Trophoblast cell (in vitro differentiated cells and primary cell): ENCODE results near the gene ZFP62.

Experiments used
- DNase-seq, 2 donors: peaks; one replicate each; pipeline ENCODE4 v3.0.0-alpha.2; 2016
- H2AFZ ChIP-seq: 2 replicates; pipeline ENCODE4 v1.6.1; 2013; ENCODE audit warnings: low read length, moderate library complexity, mild to moderate bottlenecking; ENCODE audit not compliant: insufficient read depth, poor library complexity
- H2AK5ac ChIP-seq: 2 replicates; pipeline ENCODE4 v1.6.1; 2013; ENCODE audit warnings: mild to moderate bottlenecking, low read length
- H2BK120ac ChIP-seq: 2 replicates; pipeline ENCODE4 v1.6.1; 2013; ENCODE audit warnings: low read length, mild to moderate bottlenecking, moderate library complexity; ENCODE audit not compliant: insufficient read depth, poor library complexity
- H2BK12ac ChIP-seq: 2 replicates; pipeline ENCODE4 v1.6.1; 2013; ENCODE audit warnings: mild to moderate bottlenecking, low read length, moderate library complexity
- H2BK5ac ChIP-seq: 2 replicates; pipeline ENCODE4 v1.6.1; 2013; ENCODE audit warnings: low read length, low read depth, moderate library complexity, mild to moderate bottlenecking; ENCODE audit not compliant: poor library complexity
- H3K14ac ChIP-seq: 2 replicates; pipeline ENCODE4 v1.6.1; 2013; ENCODE audit warnings: mild to moderate bottlenecking, low read length
- H3K18ac ChIP-seq: 2 replicates; pipeline ENCODE4 v1.6.1; 2013; ENCODE audit warnings: mild to moderate bottlenecking, low read length
- H3K23ac ChIP-seq: 2 replicates; pipeline ENCODE4 v1.6.1; 2013; ENCODE audit warnings: low read length
- H3K27ac ChIP-seq: 2 replicates; pipeline ENCODE4 v1.5.1; 2013; ENCODE audit warnings: low read depth, mild to moderate bottlenecking, inconsistent platforms, low read length, moderate library complexity
- H3K27me3 ChIP-seq: 2 replicates; pipeline ENCODE4 v1.6.1; 2013; ENCODE audit warnings: inconsistent platforms, mild to moderate bottlenecking, low read length, moderate library complexity; ENCODE audit not compliant: insufficient read depth
- H3K36me3 ChIP-seq, 2 experiments: 1 replicate in 1 of 2; 2 replicates in 1 of 2; pipeline ENCODE4 v1.6.1; 2013; ENCODE audit warnings: low read length in 2 of 2, mild to moderate bottlenecking in 2 of 2, moderate library complexity in 1 of 2; ENCODE audit not compliant: insufficient read depth in 2 of 2, control insufficient read depth in 1 of 2
- H3K4ac ChIP-seq: 2 replicates; pipeline ENCODE4 v1.6.1; 2013; ENCODE audit warnings: low read depth, mild to moderate bottlenecking, low read length, moderate library complexity
- H3K4me1 ChIP-seq, 2 experiments: 1 replicate in 1 of 2; 2 replicates in 1 of 2; pipeline ENCODE4 v1.6.1; 2013; ENCODE audit warnings: low read length in 2 of 2, mild to moderate bottlenecking in 2 of 2, moderate library complexity in 1 of 2; ENCODE audit not compliant: insufficient read depth in 2 of 2, control insufficient read depth in 1 of 2
- H3K4me2 ChIP-seq: 2 replicates; pipeline ENCODE4 v1.6.1; 2013; ENCODE audit warnings: inconsistent platforms, mild to moderate bottlenecking, low read length, moderate library complexity
- H3K4me3 ChIP-seq: 2 replicates; pipeline ENCODE4 v1.5.1; 2013; ENCODE audit warnings: mild to moderate bottlenecking, low read depth, low read length, inconsistent platforms
- H3K79me1 ChIP-seq: one replicate; pipeline ENCODE4 v1.6.1; 2013; ENCODE audit warnings: low read length
- H3K79me2 ChIP-seq: 2 replicates; pipeline ENCODE4 v1.6.1; 2013; ENCODE audit warnings: low read length, mild to moderate bottlenecking; ENCODE audit not compliant: control insufficient read depth, insufficient read depth, poor library complexity
- H3K9ac ChIP-seq: 2 replicates; pipeline ENCODE4 v1.6.1; 2013; ENCODE audit warnings: mild to moderate bottlenecking, low read length
- H3K9me3 ChIP-seq: 2 replicates; pipeline ENCODE4 v1.6.1; 2013; ENCODE audit warnings: low read depth, mild to moderate bottlenecking, control low read depth, inconsistent platforms, low read length; ENCODE audit not compliant: insufficient read depth
- H4K12ac ChIP-seq: 2 replicates; pipeline ENCODE4 v1.6.1; 2013; ENCODE audit warnings: low read depth, mild to moderate bottlenecking, low read length, moderate library complexity
- H4K8ac ChIP-seq: 2 replicates; pipeline ENCODE4 v1.6.1; 2013; ENCODE audit warnings: low read depth, mild to moderate bottlenecking, low read length, moderate library complexity
- H4K91ac ChIP-seq: one replicate; pipeline ENCODE4 v1.6.1; 2013; ENCODE audit warnings: low read depth, mild to moderate bottlenecking, low read length, moderate library complexity
- WGBS: extraction: QIAGEN DNeasy Blood & Tissue Kit; methylation state at CpG from one replicate; pipeline ENCODE4 v1.1.7; 2013; ENCODE audit warnings: missing lambda C conversion rate; ENCODE audit not compliant: insufficient read length, insufficient coverage; ENCODE audit errors: extremely low coverage; 5-methylcytosine and 5-hydroxymethylcytosine counted together

Gene ZFP62

GRCh38 chr5:180837478-180837877, 23.6 kb downstream of the ZFP62 start:
- DNase-seq: no peak
- H3K9me3 ChIP-seq: no peaks in the 10 kb centered on the region
- H4K8ac ChIP-seq: no peak overlapping the region
- H3K4me3 ChIP-seq: no peak overlapping the region
- WGBS: no CpG with 5 or more reads among the region's 4 CpGs
- no peak overlapping the region for H3K27ac ChIP-seq
- peaks cover 4% of the 10 kb centered on the region in 2 experiments for H3K36me3 ChIP-seq
- H3K23ac ChIP-seq: no peak overlapping the region
- no peak overlapping the region for H2BK12ac ChIP-seq
- peaks cover 0 to 3% of the 10 kb centered on the region in 2 experiments for H3K4me1 ChIP-seq
- no peaks in the 10 kb centered on the region for H3K79me1 ChIP-seq
- no peak overlapping the region for H4K12ac ChIP-seq
- no peak overlapping the region for H2AFZ ChIP-seq
- no peaks in the 10 kb centered on the region for H3K27me3 ChIP-seq
- no peak overlapping the region for H3K14ac ChIP-seq
- no peak overlapping the region for H3K9ac ChIP-seq
- H3K79me2 ChIP-seq: no peaks in the 10 kb centered on the region
- no peak overlapping the region for H3K4ac ChIP-seq
- H3K18ac ChIP-seq: no peak overlapping the region
- no peak overlapping the region for H3K4me2 ChIP-seq
- H2BK5ac ChIP-seq: no peak overlapping the region
- H2BK120ac ChIP-seq: no peak overlapping the region
- no peak overlapping the region for H2AK5ac ChIP-seq
- no peak overlapping the region for H4K91ac ChIP-seq

GRCh38 chr5:180832638-180833068, 28.4 kb downstream of the ZFP62 start:
- no peak overlapping the region for H3K27ac ChIP-seq
- peak overlapping the region; percentile 20 for H2BK12ac ChIP-seq
- H3K36me3 ChIP-seq: peaks cover 8 to 11% of the 10 kb centered on the region in 2 experiments
- H3K23ac ChIP-seq: no peak overlapping the region
- peaks cover 16% of the 10 kb centered on the region for H3K79me1 ChIP-seq
- H3K4me1 ChIP-seq: peaks cover 11 to 13% of the 10 kb centered on the region in 2 experiments
- H2AFZ ChIP-seq: no peak overlapping the region
- H2BK120ac ChIP-seq: no peak overlapping the region
- no peak overlapping the region for H3K4ac ChIP-seq
- peaks cover 11% of the 10 kb centered on the region for H3K79me2 ChIP-seq
- WGBS: no CpG with 5 or more reads among the region's 2 CpGs
- no peaks in the 10 kb centered on the region for H3K27me3 ChIP-seq
- H2AK5ac ChIP-seq: no peak overlapping the region
- no peak overlapping the region for H4K8ac ChIP-seq
- no peak overlapping the region for H3K9ac ChIP-seq
- no peak overlapping the region for H3K14ac ChIP-seq
- H4K91ac ChIP-seq: peak overlapping the region; percentile 53
- peaks cover 6% of the 10 kb centered on the region for H3K9me3 ChIP-seq
- no peak overlapping the region for H3K4me2 ChIP-seq
- H3K4me3 ChIP-seq: no peak overlapping the region
- no peak overlapping the region for H4K12ac ChIP-seq
- H2BK5ac ChIP-seq: no peak overlapping the region
- no peak overlapping the region for H3K18ac ChIP-seq
- no peak for DNase-seq

DNA sequence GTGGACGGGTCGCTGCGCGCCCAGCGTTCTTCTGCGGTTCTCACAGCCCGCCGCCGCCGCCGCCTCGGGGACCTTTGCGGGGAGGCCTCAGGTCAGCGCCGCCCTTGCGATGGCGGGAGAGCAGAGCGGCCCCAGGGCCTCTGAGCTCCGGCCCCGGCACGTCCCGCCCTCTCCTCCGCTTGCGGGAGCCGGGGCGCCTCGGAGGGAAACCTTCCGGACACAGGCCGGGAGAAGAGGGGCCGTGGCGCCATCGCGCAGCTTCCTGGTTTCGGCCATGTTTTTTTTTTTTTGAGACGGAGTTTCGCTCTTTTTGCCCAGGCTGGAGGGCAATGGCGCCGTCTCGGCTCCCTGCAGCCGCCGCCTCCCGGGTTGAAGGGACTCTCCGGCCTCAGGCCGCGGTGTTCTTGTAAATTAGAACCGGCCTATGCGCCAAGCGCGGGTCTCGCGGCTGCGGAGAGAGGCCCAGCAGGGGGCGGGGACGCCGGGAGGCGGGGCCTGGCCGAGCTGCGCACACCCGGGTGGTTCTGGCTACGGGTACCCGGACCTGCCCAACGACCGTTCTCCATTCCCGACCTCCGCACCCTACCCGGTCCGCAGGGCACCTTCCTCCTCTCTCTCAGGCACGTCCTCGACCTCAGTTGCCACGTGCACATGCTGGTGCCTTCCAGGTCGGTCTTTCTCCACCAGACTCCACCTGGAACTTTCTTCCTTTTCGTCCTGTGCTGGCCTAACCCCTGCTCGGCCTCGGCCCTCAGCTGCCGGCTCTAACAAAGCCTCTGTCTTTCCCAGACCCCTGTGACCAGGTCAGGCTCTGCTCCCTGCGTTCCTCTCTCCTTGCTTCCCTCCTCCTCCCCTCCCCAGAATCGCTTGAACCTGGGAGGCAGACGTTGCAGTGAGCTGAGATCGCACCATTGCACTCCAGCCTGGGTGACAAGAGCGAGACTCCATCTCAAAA, 29.7 kb downstream of the ZFP62 start:
- peak overlapping the region; percentile 71 for H2AK5ac ChIP-seq
- WGBS: no CpG with 5 or more reads among the region's 80 CpGs
- H2BK5ac ChIP-seq: peak overlapping the region; percentile 83
- H3K79me2 ChIP-seq: peaks cover 11% of the 10 kb centered on the region
- H4K12ac ChIP-seq: peak overlapping the region; percentile 92
- H3K4ac ChIP-seq: peak overlapping the region; percentile 42
- DNase-seq: peak; percentile 86 to 90
- H3K18ac ChIP-seq: peak overlapping the region; percentile 78
- no peak overlapping the region for H2BK12ac ChIP-seq
- peak overlapping the region; percentile 75 for H3K4me3 ChIP-seq
- peak overlapping the region; percentile 75 for H3K4me2 ChIP-seq
- H2AFZ ChIP-seq: peak overlapping the region; percentile 75
- peak overlapping the region; percentile 98 for H3K14ac ChIP-seq
- H3K23ac ChIP-seq: no peak overlapping the region
- H2BK120ac ChIP-seq: peak overlapping the region; percentile 83
- H3K36me3 ChIP-seq: peaks cover 7 to 11% of the 10 kb centered on the region in 2 experiments
- H3K27me3 ChIP-seq: no peaks in the 10 kb centered on the region
- peak overlapping the region; percentile 79 for H3K27ac ChIP-seq
- H3K9ac ChIP-seq: peak overlapping the region; percentile 92
- H3K79me1 ChIP-seq: peaks cover 16% of the 10 kb centered on the region
- H3K9me3 ChIP-seq: peaks cover 6% of the 10 kb centered on the region
- H3K4me1 ChIP-seq: peaks cover 11 to 13% of the 10 kb centered on the region in 2 experiments
- H4K91ac ChIP-seq: peak overlapping the region; percentile 92
- H4K8ac ChIP-seq: peak overlapping the region; percentile 96

GRCh38 chr5:180830253-180831138, 30.6 kb downstream of the ZFP62 start:
- Histone ChIP-seq H4K12ac (peak overlapping the region; percentile 92), H3K27ac (peak overlapping the region; percentile 79), H2BK12ac (peak overlapping the region; percentile 32), H3K79me2 (peaks cover 11% of the 10 kb centered on the region), H4K91ac (peak overlapping the region; percentile 92), H3K4ac (peak overlapping the region; percentile 42), H2AK5ac (peak overlapping the region; percentile 46), H2BK120ac (peak overlapping the region; percentile 83), H2AFZ (peak overlapping the region; percentile 72), H3K36me3 (peaks cover 7 to 11% of the 10 kb centered on the region in 2 experiments), H3K23ac (no peak overlapping the region), H3K14ac (peak overlapping the region; percentile 98), H3K4me1 (peaks cover 11 to 13% of the 10 kb centered on the region in 2 experiments), H3K27me3 (no peaks in the 10 kb centered on the region), H3K9ac (peak overlapping the region; percentile 92), H2BK5ac (peak overlapping the region; percentile 83), H3K4me2 (peak overlapping the region; percentile 75), H3K9me3 (peaks cover 6% of the 10 kb centered on the region), H4K8ac (peak overlapping the region; percentile 96), H3K79me1 (peaks cover 16% of the 10 kb centered on the region), H3K18ac (peak overlapping the region; percentile 78), H3K4me3 (peak overlapping the region; percentile 75)
- DNase-seq: peak; percentile 55 to 57
- WGBS: no CpG with 5 or more reads among the region's 35 CpGs
